ENCODE measurements around the gene DMAP1. TPM values are rescaled to one million over a fixed set of nuclear protein-coding genes. Genes with fewer than 3 reads are reported as not detected.

Gene DMAP1
- total RNA-seq, 2 donors from 2014 or later: 49.1 to 53.8 TPM

- Mint-ChIP-seq H3K9me3 (peaks cover 21% of the 10 kb centered on the region), H3K27ac (no peak overlapping the region), H3K27me3 (ENCODE audit: insufficient read depth) (peaks cover 2% of the 10 kb centered on the region), H3K4me3 (no peak overlapping the region), H3K36me3 (ENCODE audit: low read depth) (peaks cover 46% of the 10 kb centered on the region), H3K4me1 (no peaks in the 10 kb centered on the region)
- Histone ChIP-seq H3K9me3 (ENCODE audit: control insufficient read depth, low read length) (peaks cover 21% of the 10 kb centered on the region), H3K9ac (ENCODE audit: extremely low read depth, low read length, poor library complexity, severe bottlenecking) (no peak overlapping the region), H3K4me3 (ENCODE audit: low read length) (no peak overlapping the region), H3K4me1 (ENCODE audit: control insufficient read depth, insufficient read depth, low read length) (no peaks in the 10 kb centered on the region), H3K27me3 (ENCODE audit: control insufficient read depth, insufficient read depth, low read length, poor library complexity, severe bottlenecking) (no peaks in the 10 kb centered on the region), H3K27ac (ENCODE audit: low read depth, low read length) (no peak overlapping the region), H3K36me3 (ENCODE audit: control insufficient read depth, insufficient read depth, low read length) (peaks cover 46% of the 10 kb centered on the region)
- no peak for TF ChIP-seq CTCF (conservative IDR thresholded peaks at IDR 0.05)
- 94 to 100% methylated on average over 2 to 5 of the region's 5 CpGs for WGBS, 2 experiments (ENCODE audit: insufficient coverage in 1 of 2, insufficient read length in 1 of 2)
- no peak for DNase-seq
Measured at GRCh38 chr1:44222397-44223186, 9.3 kb downstream of the DMAP1 start.

- 94% methylated on average over 5 to 11 of the region's 11 CpGs for WGBS, 2 experiments (ENCODE audit: insufficient coverage in 1 of 2, insufficient read length in 1 of 2)
- no peak for TF ChIP-seq CTCF (conservative IDR thresholded peaks at IDR 0.05)
- DNase-seq: no peak
- H3K4me3 ChIP-seq (ENCODE audit: low read length): no peak overlapping the region
- Mint-ChIP-seq H3K9me3 (peaks cover 21% of the 10 kb centered on the region), H3K4me3 (no peak overlapping the region), H3K27me3 (ENCODE audit: insufficient read depth) (peaks cover 2% of the 10 kb centered on the region), H3K36me3 (ENCODE audit: low read depth) (peaks cover 50% of the 10 kb centered on the region), H3K4me1 (no peaks in the 10 kb centered on the region), H3K27ac (no peak overlapping the region)
- no peaks in the 10 kb centered on the region for H3K27me3 ChIP-seq (ENCODE audit: control insufficient read depth, insufficient read depth, low read length, poor library complexity, severe bottlenecking)
- no peaks in the 10 kb centered on the region for H3K4me1 ChIP-seq (ENCODE audit: control insufficient read depth, insufficient read depth, low read length)
- no peak overlapping the region for H3K9ac ChIP-seq (ENCODE audit: extremely low read depth, low read length, poor library complexity, severe bottlenecking)
- peaks cover 23% of the 10 kb centered on the region for H3K9me3 ChIP-seq (ENCODE audit: control insufficient read depth, low read length)
- H3K36me3 ChIP-seq (ENCODE audit: control insufficient read depth, insufficient read depth, low read length): peaks cover 43% of the 10 kb centered on the region
- H3K27ac ChIP-seq (ENCODE audit: low read depth, low read length): no peak overlapping the region
Measured at GRCh38 chr1:44223187-44223610, 9.9 kb downstream of the DMAP1 start.

- no peak overlapping the region for H3K27ac ChIP-seq (ENCODE audit: low read depth, low read length)
- no peak for DNase-seq
- H3K9me3 ChIP-seq (ENCODE audit: control insufficient read depth, low read length): peaks cover 23% of the 10 kb centered on the region
- peaks cover 28% of the 10 kb centered on the region for H3K9me3 Mint-ChIP-seq
- H3K9ac ChIP-seq (ENCODE audit: extremely low read depth, low read length, poor library complexity, severe bottlenecking): no peak overlapping the region
- H3K4me3 Mint-ChIP-seq: no peak overlapping the region
- H3K27me3 Mint-ChIP-seq (ENCODE audit: insufficient read depth): peaks cover 2% of the 10 kb centered on the region
- no peaks in the 10 kb centered on the region for H3K4me1 ChIP-seq (ENCODE audit: control insufficient read depth, insufficient read depth, low read length)
- TF ChIP-seq CTCF (conservative IDR thresholded peaks at IDR 0.05): no peak
- peaks cover 55% of the 10 kb centered on the region for H3K36me3 Mint-ChIP-seq (ENCODE audit: low read depth)
- 95 to 100% methylated on average over 2 of the region's 2 CpGs for WGBS, 2 experiments (ENCODE audit: insufficient coverage in 1 of 2, insufficient read length in 1 of 2)
- H3K4me3 ChIP-seq (ENCODE audit: low read length): no peak overlapping the region
- H3K27me3 ChIP-seq (ENCODE audit: control insufficient read depth, insufficient read depth, low read length, poor library complexity, severe bottlenecking): no peaks in the 10 kb centered on the region
- no peaks in the 10 kb centered on the region for H3K4me1 Mint-ChIP-seq
- H3K36me3 ChIP-seq (ENCODE audit: control insufficient read depth, insufficient read depth, low read length): peaks cover 35% of the 10 kb centered on the region
- no peak overlapping the region for H3K27ac Mint-ChIP-seq
Measured at GRCh38 chr1:44225761-44226160, 12.5 kb downstream of the DMAP1 start.

Measured in endodermal cell (in vitro differentiated cells).